Measurements from ENCODE around the gene HLA-DOB. TPM values are rescaled to one million over a fixed set of nuclear protein-coding genes. Genes with fewer than 3 reads are reported as not detected.

The HLA-DOB gene
- total RNA-seq, 1 experiment from 2014 or later: 0.64 TPM

GRCh38 chr6:32799168-32799567, 17.6 kb downstream of the HLA-DOB start:
- Histone ChIP-seq H2AFZ (ENCODE audit: low read depth, low read length, poor library complexity, severe bottlenecking) (no peak overlapping the region), H4K20me1 (ENCODE audit: insufficient read depth) (no peaks in the 10 kb centered on the region), H3K9ac (ENCODE audit: low read length) (no peak overlapping the region), H3K9me3 (ENCODE audit: control insufficient read depth in 1 of 2, insufficient read depth in 1 of 2, low read depth in 1 of 2, low read length in 2 of 2) (no peaks in the 10 kb centered on the region), H3K4me3 (replicated peaks in 1 of 2; ENCODE audit: low read depth in 1 of 2, low read length in 2 of 2) (no peak overlapping the region), H3K4me1 (ENCODE audit: control insufficient read depth in 1 of 2, insufficient read depth in 2 of 2, low read length in 2 of 2) (peaks cover 0 to 5% of the 10 kb centered on the region in 2 experiments; a peak in 1 of 4 replicates), H3K27me3 (ENCODE audit: insufficient read depth, low read length) (peaks cover 54% of the 10 kb centered on the region), H3K79me2 (ENCODE audit: insufficient read depth, low read length) (no peaks in the 10 kb centered on the region), H3K36me3 (ENCODE audit: control insufficient read depth in 1 of 2, insufficient read depth in 2 of 2, low read length in 2 of 2) (no peaks in the 10 kb centered on the region), H3K4me2 (ENCODE audit: low read length) (no peak overlapping the region), H3K27ac (ENCODE audit: low read depth, low read length) (no peak overlapping the region), H3K9me2 (ENCODE audit: insufficient read depth) (no peaks in the 10 kb centered on the region)
- DNase-seq (ENCODE audit: low read depth, low spot score): no peak
- no peak for ATAC-seq
- ChIA-PET CTCF (interaction anchor here (0.9 to 2.0 kb wide), 3 partner anchors 17 to 107 kb away, joined by 3 to 9 read pairs (median 3); no protein-coding TSS in a partner anchor), POLR2A (interaction anchor here (0.8 kb wide), 1 partner anchor 544 kb away, joined by 3 read pairs; no protein-coding TSS in a partner anchor), RAD21 (ENCODE audit: low non-redundant PET in 1 of 2, low total read pairs in 2 of 2, uncharacterized antibody in 2 of 2, unreplicated experiment in 2 of 2) (interaction anchor here in 1 of 2 experiments (1.1 kb wide), 1 partner anchor 69 kb away, joined by 3 read pairs; no protein-coding TSS in a partner anchor)
- no TSS peak for BruUV-seq (replicated peaks)
- intact Hi-C loops (cut with micrococcal nuclease): loop anchor here (5.0 kb wide), 1 partner anchor 1027 kb away; no protein-coding TSS in a partner anchor
- TF ChIP-seq EGR1 (IDR thresholded peaks at IDR 0.05; ENCODE audit: low read depth) (no peak), SIN3A (IDR thresholded peaks at IDR 0.05; ENCODE audit: low read depth) (no peak)

GRCh38 chr6:32796848-32797776, 19.7 kb downstream of the HLA-DOB start:
- H4K20me1 ChIP-seq (ENCODE audit: insufficient read depth): no peaks in the 10 kb centered on the region
- H3K4me2 ChIP-seq (ENCODE audit: low read length): peak overlapping the region; percentile 76
- no peaks in the 10 kb centered on the region for H3K36me3 ChIP-seq (ENCODE audit: control insufficient read depth in 1 of 2, insufficient read depth in 2 of 2, low read length in 2 of 2)
- H3K79me2 ChIP-seq (ENCODE audit: insufficient read depth, low read length): no peaks in the 10 kb centered on the region
- H3K27me3 ChIP-seq (ENCODE audit: insufficient read depth, low read length): peaks cover 34% of the 10 kb centered on the region
- peak overlapping the region; percentile 91 for H2AFZ ChIP-seq (ENCODE audit: low read depth, low read length, poor library complexity, severe bottlenecking)
- no peak overlapping the region for H3K9ac ChIP-seq (ENCODE audit: low read length)
- no peak overlapping the region for H3K27ac ChIP-seq (ENCODE audit: low read depth, low read length)
- BruUV-seq (replicated peaks): no TSS peak
- CTCF ChIA-PET: interaction anchor here (1.1 to 1.6 kb wide), 4 partner anchors 11 to 383 kb away, joined by 4 to 11 read pairs (median 5); no protein-coding TSS in a partner anchor
- peak overlapping the region; percentile 24 to 45 for H3K4me3 ChIP-seq (replicated peaks in 1 of 2; ENCODE audit: low read depth in 1 of 2, low read length in 2 of 2)
- H3K4me1 ChIP-seq (ENCODE audit: control insufficient read depth in 1 of 2, insufficient read depth in 2 of 2, low read length in 2 of 2): peaks cover 0 to 5% of the 10 kb centered on the region in 2 experiments; a peak in 1 of 4 replicates
- intact Hi-C loops (cut with micrococcal nuclease): loop anchor here (2.0 to 5.0 kb wide), 4 partner anchors 72 to 1025 kb away; no protein-coding TSS in a partner anchor
- no peaks in the 10 kb centered on the region for H3K9me3 ChIP-seq (ENCODE audit: control insufficient read depth in 1 of 2, insufficient read depth in 1 of 2, low read depth in 1 of 2, low read length in 2 of 2)
- no peaks in the 10 kb centered on the region for H3K9me2 ChIP-seq (ENCODE audit: insufficient read depth)
- TF ChIP-seq POLR2A (IDR thresholded peaks at IDR 0.05; ENCODE audit: borderline replicate concordance, extremely low read depth, insufficient read depth, insufficient read length) (no peak), CEBPB (IDR thresholded peaks at IDR 0.05; ENCODE audit: low read depth) (peak; percentile 86), CTCF (IDR thresholded peaks at IDR 0.05 in 2 of 3, conservative IDR thresholded peaks at IDR 0.05 in 1 of 3; ENCODE audit: borderline replicate concordance in 1 of 3, insufficient read depth in 1 of 3, low read depth in 2 of 3, low read length in 2 of 3) (peak; percentile 67 to 91 (median 72); a peak in 5 of 6 replicates), RAD21 (IDR thresholded peaks at IDR 0.05; ENCODE audit: low read depth) (peak; percentile 86)
- POLR2A ChIA-PET: no interaction called here
- ATAC-seq: peak; percentile 93
- DNase-seq (ENCODE audit: low read depth, low spot score): peak; percentile 31
- RAD21 ChIA-PET (ENCODE audit: low non-redundant PET in 1 of 2, low total read pairs in 2 of 2, uncharacterized antibody in 2 of 2, unreplicated experiment in 2 of 2): interaction anchor here in 1 of 2 experiments (0.6 kb wide), 1 partner anchor 93 kb away, joined by 3 read pairs; no protein-coding TSS in a partner anchor
